Activated naive CD4-positive, alpha-beta T cell treated with anti-CD3 and anti-CD28 coated beads for 36 hours (primary cell): ENCODE measurements around the gene KAT7. TPM values are rescaled to one million over a fixed set of nuclear protein-coding genes. Genes with fewer than 3 reads are reported as not detected.
A peak's percentile ranks its signal among the peaks of the same experiment; 100 is the strongest.

Experiments
- CTCF ChIA-PET: fragments of 350-600 bp; sonication (Branson Sonifier 250); formaldehyde crosslinking; loops from one replicate; lab custom pipeline; 2021; ENCODE audit warnings: antibody characterized with exemption; lab: Charles Lee
- DNase-seq: peaks from one replicate; pipeline ENCODE4 v3.0.0-alpha.2; 2020
- H3K27ac Mint-ChIP-seq: one replicate; pipeline ENCODE4 v1.8.0; 2021; ENCODE audit warnings: mild to moderate bottlenecking, mixed read lengths
- H3K27me3 Mint-ChIP-seq: one replicate; pipeline ENCODE4 v1.8.0; 2021; ENCODE audit warnings: low read depth, mixed read lengths
- H3K36me3 Mint-ChIP-seq: one replicate; pipeline ENCODE4 v1.8.0; 2021; ENCODE audit warnings: low read depth, mixed read lengths
- H3K4me1 Mint-ChIP-seq: one replicate; pipeline ENCODE4 v1.8.0; 2021; ENCODE audit warnings: low read depth, mixed read lengths
- H3K4me3 Mint-ChIP-seq: one replicate; pipeline ENCODE4 v1.8.0; 2021; ENCODE audit warnings: mild to moderate bottlenecking, moderate library complexity, mixed read lengths
- H3K9me3 Mint-ChIP-seq: one replicate; pipeline ENCODE4 v1.8.0; 2021; ENCODE audit warnings: mixed read lengths
- intact Hi-C: fragments of 100-400 bp; cut with micrococcal nuclease; formaldehyde crosslinking; loops from one replicate; pipeline ENCODE4 v1.15.1; 2023
- total RNA-seq, 2 experiments: library from RNA; stranded (reverse); gene quantifications; one replicate each; pipeline ENCODE4 v1.2.3, GENCODE V29; 2021

The KAT7 gene
- total RNA-seq, 2 experiments from 2014 or later = 83.9 to 85.8 TPM

- Mint-ChIP-seq H3K9me3 (no peaks in the 10 kb centered on the region), H3K4me3 (no peak overlapping the region), H3K27me3 (peaks cover 28% of the 10 kb centered on the region), H3K27ac (no peak overlapping the region), H3K4me1 (peaks cover 7% of the 10 kb centered on the region), H3K36me3 (no peaks in the 10 kb centered on the region)
- DNase-seq = no peak
- intact Hi-C loops = no loop called here
- CTCF ChIA-PET = interaction anchor here (0.8 to 4.1 kb wide), 7 partner anchors 10 to 152 kb away, joined by 3 to 59 read pairs (median 5); partner anchors contain the start of gene DLX3
These were observed 90.7 kb downstream of the KAT7 start for GRCh38 chr17:49878931-49879904.

- peaks cover 32% of the 10 kb centered on the region for H3K27me3 Mint-ChIP-seq
- CTCF ChIA-PET = interaction anchor here (0.6 to 4.1 kb wide), 18 partner anchors 9 to 1210 kb away, joined by 3 to 59 read pairs (median 4); partner anchors contain the start of gene DLX3
- peaks cover 7% of the 10 kb centered on the region for H3K4me1 Mint-ChIP-seq
- H3K36me3 Mint-ChIP-seq = no peaks in the 10 kb centered on the region
- H3K9me3 Mint-ChIP-seq = no peaks in the 10 kb centered on the region
- intact Hi-C loops = loop anchor here (1.0 to 2.0 kb wide), 4 partner anchors 20 to 207 kb away; no protein-coding TSS in a partner anchor
- no peak overlapping the region for H3K27ac Mint-ChIP-seq
- peak; percentile 81 for DNase-seq
- H3K4me3 Mint-ChIP-seq = no peak overlapping the region
These were observed 92.0 kb downstream of the KAT7 start for GRCh38 chr17:49880291-49881053.

DNA sequence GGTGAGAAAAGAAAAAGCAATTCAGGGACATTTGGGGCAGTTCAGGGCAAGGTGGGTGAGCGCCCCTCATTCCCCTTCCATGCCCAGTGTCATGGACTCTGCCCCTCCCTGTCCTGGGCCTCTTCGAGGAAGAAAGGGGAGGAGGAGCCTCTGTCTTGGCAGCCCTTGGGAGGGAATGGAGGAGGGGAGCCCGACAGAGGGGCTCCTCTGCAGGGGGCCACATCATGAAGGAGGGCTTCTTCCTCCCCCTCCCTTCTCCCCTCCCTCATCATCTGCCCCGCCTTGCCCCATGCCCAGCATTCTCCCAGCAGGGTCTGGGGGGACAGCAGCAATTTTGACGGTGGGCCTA, 92.5 kb downstream of the KAT7 start:
- Mint-ChIP-seq H3K27ac (no peak overlapping the region), H3K4me1 (peaks cover 7% of the 10 kb centered on the region), H3K36me3 (no peaks in the 10 kb centered on the region), H3K4me3 (no peak overlapping the region), H3K27me3 (peaks cover 32% of the 10 kb centered on the region), H3K9me3 (no peaks in the 10 kb centered on the region)
- CTCF ChIA-PET = interaction anchor here (0.7 to 4.1 kb wide), 13 partner anchors 19 to 1211 kb away, joined by 3 to 59 read pairs (median 4); partner anchors contain the start of gene DLX3
- intact Hi-C loops = loop anchor here (2.0 kb wide), 2 partner anchors 20 to 72 kb away; no protein-coding TSS in a partner anchor
- no peak for DNase-seq

DNA sequence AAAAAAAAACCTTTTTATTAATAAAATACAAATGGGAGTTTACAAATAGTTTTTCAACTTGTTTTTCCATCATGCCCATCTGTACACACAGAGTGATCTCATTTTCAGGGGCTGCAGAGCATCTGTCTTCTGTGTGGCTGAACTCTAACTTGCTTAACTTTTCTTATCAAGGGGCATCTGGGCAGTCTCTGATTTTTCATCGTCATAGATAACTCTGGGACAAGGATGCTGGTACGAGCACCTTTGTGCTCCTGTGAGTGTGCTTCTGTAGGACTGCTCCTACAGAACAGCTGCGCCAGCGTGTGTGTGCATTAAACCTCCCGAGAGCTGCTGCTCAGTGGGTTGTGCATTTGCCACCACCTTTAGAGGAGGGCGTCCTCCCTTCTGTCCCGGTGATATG, 94.0 kb downstream of the KAT7 start:
- Mint-ChIP-seq H3K9me3 (no peaks in the 10 kb centered on the region), H3K27me3 (peaks cover 32% of the 10 kb centered on the region)
- intact Hi-C loops = no loop called here

More for the DNA sequence above, 94.0 kb downstream of the KAT7 start:
- DNase-seq = no peak
- H3K4me3 Mint-ChIP-seq = no peak overlapping the region
- H3K36me3 Mint-ChIP-seq = no peaks in the 10 kb centered on the region
- no peak overlapping the region for H3K27ac Mint-ChIP-seq
- CTCF ChIA-PET = interaction anchor here (1.2 to 1.9 kb wide), 3 partner anchors 112 to 116 kb away, joined by 5 to 14 read pairs (median 8); partner anchors contain the start of gene DLX3
- peaks cover 7% of the 10 kb centered on the region for H3K4me1 Mint-ChIP-seq

Other genes starting within 250 kb of the KAT7 start
- gene NXPH3, start 212.8 kb upstream of the KAT7 start, total RNA-seq = under 1 TPM; 0.25 to 0.26 TPM
- 10 to 100 TPM; 66.9 to 69.2 TPM for gene SPOP, start 110.6 kb upstream of the KAT7 start, total RNA-seq
- gene SLC35B1, start 80.7 kb upstream of the KAT7 start, total RNA-seq = 10 to 100 TPM; 35.3 to 39.5 TPM
- gene FAM117A, start 24.6 kb upstream of the KAT7 start, total RNA-seq = 10 to 100 TPM; 17.7 TPM
- gene TAC4, start 59.4 kb downstream of the KAT7 start, total RNA-seq = not detected
- gene DLX4, start 180.5 kb downstream of the KAT7 start, total RNA-seq = under 1 TPM; 0.67 to 0.81 TPM
- not detected for gene DLX3, start 206.5 kb downstream of the KAT7 start, total RNA-seq